Karpas-422 (cell line): ENCODE results near the gene GDF7. TPM values are rescaled to one million over a fixed set of nuclear protein-coding genes. Genes with fewer than 3 reads are reported as not detected.

Experiments used
- DNase-seq: peaks from one replicate; pipeline ENCODE4 v3.0.0-alpha.2; 2015
- H2AFZ ChIP-seq: fragments of 200-600 bp; sonication (generic); 2 replicates; pipeline ENCODE4 v1.6.1; 2014; ENCODE audit warnings: antibody characterized with exemption, low read length, mixed read lengths
- H3K27ac ChIP-seq: fragments of 200-600 bp; sonication (generic); 2 replicates; pipeline ENCODE4 v1.5.1; 2014; ENCODE audit warnings: mild to moderate bottlenecking, low read length, moderate library complexity
- H3K27me3 ChIP-seq: fragments of 200-600 bp; sonication (generic); 2 replicates; pipeline ENCODE4 v1.6.1; 2014; ENCODE audit warnings: low read length, mixed read lengths
- H3K36me3 ChIP-seq: fragments of 200-600 bp; sonication (generic); 2 replicates; pipeline ENCODE4 v1.6.1; 2014; ENCODE audit warnings: low read length, mixed read lengths; ENCODE audit not compliant: insufficient read depth
- H3K4me1 ChIP-seq: fragments of 200-600 bp; sonication (generic); 2 replicates; pipeline ENCODE4 v1.6.1; 2014; ENCODE audit warnings: mild to moderate bottlenecking, low read length, mixed read lengths
- H3K4me2 ChIP-seq: fragments of 200-600 bp; sonication (generic); 2 replicates; pipeline ENCODE4 v1.6.1; 2014; ENCODE audit warnings: low read length, low read depth, mild to moderate bottlenecking; ENCODE audit not compliant: poor library complexity, severe bottlenecking
- H3K4me3 ChIP-seq: fragments of 200-600 bp; sonication (generic); 2 replicates; pipeline ENCODE4 v1.5.1; 2014; ENCODE audit warnings: mild to moderate bottlenecking, antibody characterized with exemption, low read length, mixed read lengths
- H3K79me2 ChIP-seq: fragments of 200-600 bp; sonication (generic); 2 replicates; pipeline ENCODE4 v1.6.1; 2014; ENCODE audit warnings: mild to moderate bottlenecking, low read length, mixed read lengths
- H3K9ac ChIP-seq: fragments of 200-600 bp; sonication (generic); 2 replicates; pipeline ENCODE4 v1.6.0; 2014; ENCODE audit warnings: low read length
- H3K9me2 ChIP-seq: fragments of 200-600 bp; sonication (generic), shearing (Covaris generic); replicated peaks from 2 replicates; pipeline ENCODE4 v1.6.0; 2014; ENCODE audit warnings: mild to moderate bottlenecking, low read length, moderate library complexity; ENCODE audit not compliant: insufficient read depth
- H3K9me3 ChIP-seq: fragments of 300-700, 200-600 bp; sonication (generic); 2 replicates; pipeline ENCODE4 v1.6.1; 2014; ENCODE audit warnings: low read length, mixed read lengths
- H4K20me1 ChIP-seq: fragments of 200-600 bp; sonication (generic); 2 replicates; pipeline ENCODE4 v1.6.1; 2014; ENCODE audit warnings: mild to moderate bottlenecking, antibody characterized with exemption, low read length, low read depth; ENCODE audit not compliant: insufficient read depth
- total RNA-seq: library from RNA; depleted of rRNA; stranded (reverse); fragments of >200 nt; shearing (Covaris generic); gene quantifications from 2 replicates; pipeline ENCODE4 v1.2.3, GENCODE V29; 2014; ENCODE audit warnings: low replicate concordance

GDF7 gene
- total RNA-seq, 1 experiment from 2014 or later, result under 0.01 TPM

GRCh38 chr2:20692081-20692480, 25.1 kb downstream of the GDF7 start:
- no peaks in the 10 kb centered on the region for H4K20me1 ChIP-seq
- no peak overlapping the region for H3K4me3 ChIP-seq
- no peaks in the 10 kb centered on the region for H3K27me3 ChIP-seq
- H3K9ac ChIP-seq, result no peak overlapping the region
- no peaks in the 10 kb centered on the region for H3K9me2 ChIP-seq
- no peak overlapping the region for H2AFZ ChIP-seq
- no peaks in the 10 kb centered on the region for H3K79me2 ChIP-seq
- H3K27ac ChIP-seq, result no peak overlapping the region
- no peak overlapping the region for H3K4me2 ChIP-seq
- H3K36me3 ChIP-seq, result no peaks in the 10 kb centered on the region
- peaks cover 5% of the 10 kb centered on the region; the same call in 1 of the 2 replicates for H3K4me1 ChIP-seq
- DNase-seq, result no peak
- no peaks in the 10 kb centered on the region for H3K9me3 ChIP-seq

GRCh38 chr2:20693317-20693716, 26.4 kb downstream of the GDF7 start:
- DNase-seq, result no peak
- no peak overlapping the region for H3K4me3 ChIP-seq
- H3K9me3 ChIP-seq, result no peaks in the 10 kb centered on the region
- no peak overlapping the region for H3K9ac ChIP-seq
- H3K36me3 ChIP-seq, result no peaks in the 10 kb centered on the region
- H4K20me1 ChIP-seq, result no peaks in the 10 kb centered on the region
- H3K27ac ChIP-seq, result no peak overlapping the region
- H3K9me2 ChIP-seq, result no peaks in the 10 kb centered on the region
- peaks cover 5% of the 10 kb centered on the region; the same call in 1 of the 2 replicates for H3K4me1 ChIP-seq
- H3K27me3 ChIP-seq, result no peaks in the 10 kb centered on the region
- H2AFZ ChIP-seq, result no peak overlapping the region
- no peaks in the 10 kb centered on the region for H3K79me2 ChIP-seq
- H3K4me2 ChIP-seq, result no peak overlapping the region

GRCh38 chr2:20696366-20696765, 29.4 kb downstream of the GDF7 start:
- no peak overlapping the region for H3K27ac ChIP-seq
- H3K9ac ChIP-seq, result no peak overlapping the region
- no peaks in the 10 kb centered on the region for H4K20me1 ChIP-seq
- no peak overlapping the region for H3K4me3 ChIP-seq
- 0 out of 2 replicates have a peak, but pooled peaks cover 3% of the 10 kb centered on the region for H3K79me2 ChIP-seq
- H3K4me2 ChIP-seq, result no peak overlapping the region
- DNase-seq, result no peak
- H3K36me3 ChIP-seq, result no peaks in the 10 kb centered on the region
- H3K9me2 ChIP-seq, result no peaks in the 10 kb centered on the region
- peaks cover 5% of the 10 kb centered on the region; the same call in 1 of the 2 replicates for H3K4me1 ChIP-seq
- no peak overlapping the region for H2AFZ ChIP-seq
- no peaks in the 10 kb centered on the region for H3K27me3 ChIP-seq
- no peaks in the 10 kb centered on the region for H3K9me3 ChIP-seq

- H3K9me3 ChIP-seq, result no peaks in the 10 kb centered on the region
- H3K9ac ChIP-seq, result no peak overlapping the region
- H4K20me1 ChIP-seq, result no peaks in the 10 kb centered on the region
- no peak for DNase-seq
- H3K4me1 ChIP-seq, result peaks cover 5% of the 10 kb centered on the region; the same call in 1 of the 2 replicates
- no peak overlapping the region for H3K4me2 ChIP-seq
- no peak overlapping the region for H3K27ac ChIP-seq
- 0 out of 2 replicates have a peak, but pooled peaks cover 5% of the 10 kb centered on the region for H3K79me2 ChIP-seq
- no peaks in the 10 kb centered on the region for H3K36me3 ChIP-seq
- no peaks in the 10 kb centered on the region for H3K9me2 ChIP-seq
- H3K27me3 ChIP-seq, result no peaks in the 10 kb centered on the region
- H3K4me3 ChIP-seq, result no peak overlapping the region
- H2AFZ ChIP-seq, result no peak overlapping the region
Measured at GRCh38 chr2:20697322-20697934, 30.5 kb downstream of the GDF7 start.

GRCh38 chr2:20698916-20699613, 32.1 kb downstream of the GDF7 start:
- H3K27ac ChIP-seq, result no peak overlapping the region
- H2AFZ ChIP-seq, result no peak overlapping the region
- no peaks in the 10 kb centered on the region for H3K9me2 ChIP-seq
- H4K20me1 ChIP-seq, result no peaks in the 10 kb centered on the region
- H3K4me3 ChIP-seq, result no peak overlapping the region
- peaks cover 11% of the 10 kb centered on the region; the same call in 1 of the 2 replicates for H3K79me2 ChIP-seq
- H3K36me3 ChIP-seq, result no peaks in the 10 kb centered on the region
- H3K9ac ChIP-seq, result no peak overlapping the region
- H3K9me3 ChIP-seq, result no peaks in the 10 kb centered on the region
- H3K4me1 ChIP-seq, result peaks cover 5% of the 10 kb centered on the region; the same call in 1 of the 2 replicates
- no peaks in the 10 kb centered on the region for H3K27me3 ChIP-seq
- no peak overlapping the region for H3K4me2 ChIP-seq
- no peak for DNase-seq

GRCh38 chr2:20702563-20702962, 35.6 kb downstream of the GDF7 start:
- no peaks in the 10 kb centered on the region for H4K20me1 ChIP-seq
- H3K4me3 ChIP-seq, result no peak overlapping the region
- H3K9me2 ChIP-seq, result no peaks in the 10 kb centered on the region
- H3K27ac ChIP-seq, result no peak overlapping the region
- no peak overlapping the region for H3K4me2 ChIP-seq
- H3K9ac ChIP-seq, result no peak overlapping the region
- no peak overlapping the region for H2AFZ ChIP-seq
- DNase-seq, result no peak
- H3K36me3 ChIP-seq, result no peaks in the 10 kb centered on the region
- peaks cover 13% of the 10 kb centered on the region for H3K4me1 ChIP-seq
- peaks cover 41% of the 10 kb centered on the region for H3K79me2 ChIP-seq
- H3K9me3 ChIP-seq, result no peaks in the 10 kb centered on the region
- no peaks in the 10 kb centered on the region for H3K27me3 ChIP-seq

GRCh38 chr2:20704886-20705285, 37.9 kb downstream of the GDF7 start:
- no peaks in the 10 kb centered on the region for H3K27me3 ChIP-seq
- DNase-seq, result no peak
- H3K9me2 ChIP-seq, result no peaks in the 10 kb centered on the region
- H3K36me3 ChIP-seq, result no peaks in the 10 kb centered on the region
- H3K79me2 ChIP-seq, result peaks cover 59% of the 10 kb centered on the region
- H2AFZ ChIP-seq, result no peak overlapping the region
- peaks cover 13% of the 10 kb centered on the region for H3K4me1 ChIP-seq
- H3K9me3 ChIP-seq, result no peaks in the 10 kb centered on the region
- no peaks in the 10 kb centered on the region for H4K20me1 ChIP-seq
- no peak overlapping the region for H3K4me3 ChIP-seq
- H3K9ac ChIP-seq, result no peak overlapping the region
- H3K27ac ChIP-seq, result no peak overlapping the region
- no peak overlapping the region for H3K4me2 ChIP-seq

GRCh38 chr2:20706217-20706616, 39.3 kb downstream of the GDF7 start:
- Histone ChIP-seq H3K27ac (no peak overlapping the region), H2AFZ (no peak overlapping the region), H3K9me3 (no peaks in the 10 kb centered on the region), H3K4me2 (no peak overlapping the region), H3K4me1 (peaks cover 13% of the 10 kb centered on the region), H3K4me3 (no peak overlapping the region), H3K9ac (no peak overlapping the region), H3K9me2 (no peaks in the 10 kb centered on the region), H4K20me1 (no peaks in the 10 kb centered on the region), H3K36me3 (no peaks in the 10 kb centered on the region), H3K79me2 (peaks cover 65% of the 10 kb centered on the region), H3K27me3 (no peaks in the 10 kb centered on the region)
- no peak for DNase-seq
